IPS-NIHi11 (cell line): ENCODE data around the gene CDKN2C.
"Not testable (repeated sequence)": the region's sequence is repeated elsewhere in the genome, so short reads cannot be mapped to it uniquely, and the experiment has no call there.

ENCODE experiments used
- DNase-seq: peaks from one replicate; pipeline ENCODE4 v3.0.0; 2012; ENCODE audit warnings: mixed read lengths, low spot score

CDKN2C gene

GRCh38 chr1:50979937-50980336 is 9.9 kb downstream of the CDKN2C start:
- DNase-seq: no peak

GRCh38 chr1:50980505-50980904 is 10.5 kb downstream of the CDKN2C start:
- no peak for DNase-seq

- no peak for DNase-seq
Measured at GRCh38 chr1:50981741-50982140, 11.7 kb downstream of the CDKN2C start.

- no peak for DNase-seq
Measured at GRCh38 chr1:50982611-50983010, 12.6 kb downstream of the CDKN2C start.

GRCh38 chr1:50983219-50983802 is 13.3 kb downstream of the CDKN2C start:
- DNase-seq: no peak

- no peak for DNase-seq
Measured at GRCh38 chr1:50985094-50985493, 15.0 kb downstream of the CDKN2C start.

GRCh38 chr1:50986653-50987052 is 16.6 kb downstream of the CDKN2C start:
- DNase-seq: no peak

GRCh38 chr1:50989694-50990093 is 19.6 kb downstream of the CDKN2C start:
- no peak for DNase-seq

- no peak for DNase-seq
Measured at GRCh38 chr1:50992532-50993318, 22.7 kb downstream of the CDKN2C start.

GRCh38 chr1:50993645-50994044 is 23.6 kb downstream of the CDKN2C start:
- no peak for DNase-seq

GRCh38 chr1:50994997-50995396 is 25.0 kb downstream of the CDKN2C start:
- DNase-seq: no peak

GRCh38 chr1:50995651-50996050 is 25.6 kb downstream of the CDKN2C start:
- no peak for DNase-seq

GRCh38 chr1:50996083-50996482 is 26.0 kb downstream of the CDKN2C start:
- no peak for DNase-seq

- not testable (repeated sequence) for DNase-seq
Measured at GRCh38 chr1:50999375-50999774, 29.3 kb downstream of the CDKN2C start.

- DNase-seq: no peak
Measured at GRCh38 chr1:51000160-51000559, 30.1 kb downstream of the CDKN2C start.

GRCh38 chr1:51000651-51001050 is 30.6 kb downstream of the CDKN2C start:
- no peak for DNase-seq

- DNase-seq: no peak
Measured at GRCh38 chr1:51002516-51002915, 32.5 kb downstream of the CDKN2C start.

- not testable (repeated sequence) for DNase-seq
Measured at GRCh38 chr1:51005549-51005948, 35.5 kb downstream of the CDKN2C start.

- DNase-seq: no peak
Measured at GRCh38 chr1:51009381-51009780, 39.3 kb downstream of the CDKN2C start.

- no peak for DNase-seq
Measured at GRCh38 chr1:51014878-51015277, 44.8 kb downstream of the CDKN2C start.

- no peak for DNase-seq
Measured at GRCh38 chr1:51019811-51020210, 49.8 kb downstream of the CDKN2C start.
